ENCODE results near the gene AP1G1.

- TF ChIP-seq CTCF (IDR thresholded peaks at IDR 0.05) (no peak), REST (IDR thresholded peaks at IDR 0.05) (no peak), USF2 (IDR thresholded peaks at IDR 0.05) (no peak), CEBPB (IDR thresholded peaks at IDR 0.05) (no peak), POLR2A (IDR thresholded peaks at IDR 0.05; ENCODE audit: low read length) (no peak), MAX (IDR thresholded peaks at IDR 0.05) (no peak), EP300 (IDR thresholded peaks at IDR 0.05) (no peak), GATA3 (IDR thresholded peaks at IDR 0.05; ENCODE audit: borderline replicate concordance) (no peak)
These were observed 5.3 kb downstream of the AP1G1 start for GRCh38 chr16:71803305-71803690.
